ENCODE data around the gene KICS2.
"Not testable (repeated sequence)": the region's sequence is repeated elsewhere in the genome, so short reads cannot be mapped to it uniquely, and the experiment has no call there.

The KICS2 gene

GRCh38 chr12:64222009-64222765, at the start of gene KICS2:
Gene KICS2, minus strand, starts transcription at chr12:64222296. Its CDS starts 59 bp downstream, at chr12:64222237.
- DNase-seq (ENCODE audit: low read depth): peak; percentile 74

- DNase-seq (ENCODE audit: low read depth): no peak
Observed at GRCh38 chr12:64270411-64270810, 48.3 kb upstream of the KICS2 start.

DNA sequence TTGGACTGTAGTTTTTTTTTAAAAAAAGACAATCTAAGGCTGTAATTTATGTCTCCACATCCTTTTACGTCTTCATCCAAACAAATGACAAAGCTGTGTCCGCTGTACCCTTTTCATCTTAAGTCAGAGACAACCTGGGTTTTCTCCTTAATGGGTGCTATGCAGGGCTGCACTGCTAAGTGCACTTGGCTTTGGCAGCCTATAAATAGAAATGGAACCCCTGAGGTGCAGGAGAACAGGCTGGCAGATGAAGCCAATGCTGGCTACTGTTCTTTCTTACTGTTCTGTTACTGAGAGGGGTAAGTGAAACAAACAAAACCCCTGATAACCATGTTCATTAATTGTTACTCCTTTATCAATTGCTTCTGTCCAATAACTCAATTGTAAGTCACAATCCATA, 47.1 kb upstream of the KICS2 start:
- DNase-seq (ENCODE audit: low read depth): no peak

- no peak for DNase-seq (ENCODE audit: low read depth)
Observed at GRCh38 chr12:64268409-64268808, 46.3 kb upstream of the KICS2 start.

DNA sequence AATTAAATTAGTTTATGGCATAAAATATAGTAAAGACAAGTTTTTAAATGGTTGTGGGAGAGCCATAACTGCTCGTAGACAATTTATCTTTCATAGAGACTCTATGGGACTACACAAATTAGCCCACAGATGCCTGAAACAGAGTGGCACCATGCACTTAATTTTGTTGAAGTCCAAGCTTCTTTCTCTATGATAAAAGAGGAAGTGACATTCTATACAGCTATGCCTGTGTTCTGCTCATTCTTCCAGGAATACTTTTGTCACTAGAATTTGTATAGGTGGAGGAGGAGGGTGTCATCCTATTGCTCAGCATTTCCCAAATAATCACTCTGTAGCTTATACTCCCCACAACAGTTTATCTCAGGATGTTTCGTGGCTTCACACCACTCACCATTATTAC, 43.7 kb upstream of the KICS2 start:
- DNase-seq (ENCODE audit: low read depth): no peak

DNA sequence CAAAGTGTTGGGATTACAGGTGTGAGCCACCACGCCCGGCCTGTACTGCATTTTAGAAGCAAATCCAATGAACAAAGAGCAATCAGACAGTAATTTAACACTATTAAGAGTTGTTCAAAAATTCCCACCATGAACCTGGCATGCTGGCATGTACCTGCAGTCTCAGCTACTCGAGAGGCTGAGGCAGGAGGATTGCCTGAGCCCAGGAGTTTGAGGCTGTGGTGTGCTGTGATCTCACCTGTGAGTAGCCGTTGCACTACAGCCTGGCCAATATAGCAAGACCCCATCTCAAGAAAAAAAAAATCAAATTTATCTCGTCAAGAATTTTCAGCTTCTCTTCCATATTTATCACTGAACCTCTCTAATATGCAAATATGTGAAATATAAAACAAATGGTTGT, 39.7 kb upstream of the KICS2 start:
- DNase-seq (ENCODE audit: low read depth): no peak

- DNase-seq (ENCODE audit: low read depth): no peak
Observed at GRCh38 chr12:64258576-64258975, 36.5 kb upstream of the KICS2 start.

- DNase-seq (ENCODE audit: low read depth): no peak
Observed at GRCh38 chr12:64256166-64256800, 34.2 kb upstream of the KICS2 start.

DNA sequence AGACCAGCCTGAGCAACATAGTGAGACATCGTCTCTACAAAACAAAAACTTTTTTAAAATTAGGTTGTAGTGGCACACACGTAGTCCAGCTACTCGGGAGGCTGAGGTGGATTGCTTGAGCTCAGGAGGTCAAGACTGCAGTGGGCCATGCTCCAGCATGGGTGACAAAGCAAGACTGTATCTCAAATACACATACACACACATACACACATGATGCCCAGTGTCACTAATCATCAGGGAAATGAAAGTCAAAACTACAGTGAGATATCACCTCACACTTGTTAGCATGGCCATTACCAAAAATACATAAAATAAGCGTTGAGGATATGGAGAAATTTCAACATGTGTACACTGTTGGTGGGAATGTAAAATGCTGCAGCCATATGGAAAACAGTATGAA, 33.2 kb upstream of the KICS2 start:
- no peak for DNase-seq (ENCODE audit: low read depth)

- no peak for DNase-seq (ENCODE audit: low read depth)
Observed at GRCh38 chr12:64253356-64253755, 31.3 kb upstream of the KICS2 start.

DNA sequence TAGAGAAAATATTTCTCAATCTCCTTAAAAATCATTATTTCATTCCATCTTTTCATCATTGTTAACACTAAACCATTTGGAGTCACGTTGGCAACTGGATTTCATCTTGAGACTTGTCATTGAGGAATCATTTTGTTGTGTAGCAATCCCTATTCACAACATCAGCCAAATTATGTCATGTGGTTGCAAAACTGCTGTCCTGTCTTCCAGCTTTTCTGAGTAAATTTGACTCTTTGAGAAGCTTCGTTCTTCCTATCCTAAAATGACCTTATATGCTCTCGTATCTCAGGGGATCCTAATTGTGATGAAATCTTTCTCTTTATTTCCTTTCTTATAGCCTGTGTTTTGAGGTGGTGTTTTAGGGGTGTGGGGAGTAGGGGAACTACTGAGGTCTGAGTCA, 30.6 kb upstream of the KICS2 start:
- no peak for DNase-seq (ENCODE audit: low read depth)

DNA sequence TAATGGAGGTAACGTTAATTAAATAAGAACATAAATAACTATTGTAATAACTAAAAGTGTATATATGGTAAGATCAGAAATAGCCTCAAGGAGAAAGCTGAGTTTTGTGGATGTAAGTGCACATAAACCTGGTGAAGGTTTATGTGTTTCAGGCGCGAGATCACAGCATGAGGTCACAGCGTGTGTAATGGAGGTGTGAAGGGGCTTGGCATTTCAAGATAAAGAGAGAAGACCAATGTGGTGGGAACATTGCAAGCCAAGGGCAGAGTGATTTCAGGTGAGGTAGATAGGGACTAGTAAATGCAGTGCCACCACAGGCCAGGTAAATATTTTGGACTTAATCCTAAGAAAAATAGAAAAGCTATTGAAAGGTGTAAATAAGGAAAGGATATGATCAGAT, 21.7 kb upstream of the KICS2 start:
- no peak for DNase-seq (ENCODE audit: low read depth)

- no peak for DNase-seq (ENCODE audit: low read depth)
Observed at GRCh38 chr12:64240781-64241180, 18.7 kb upstream of the KICS2 start.

- DNase-seq (ENCODE audit: low read depth): no peak
Observed at GRCh38 chr12:64237382-64237781, 15.3 kb upstream of the KICS2 start.

DNA sequence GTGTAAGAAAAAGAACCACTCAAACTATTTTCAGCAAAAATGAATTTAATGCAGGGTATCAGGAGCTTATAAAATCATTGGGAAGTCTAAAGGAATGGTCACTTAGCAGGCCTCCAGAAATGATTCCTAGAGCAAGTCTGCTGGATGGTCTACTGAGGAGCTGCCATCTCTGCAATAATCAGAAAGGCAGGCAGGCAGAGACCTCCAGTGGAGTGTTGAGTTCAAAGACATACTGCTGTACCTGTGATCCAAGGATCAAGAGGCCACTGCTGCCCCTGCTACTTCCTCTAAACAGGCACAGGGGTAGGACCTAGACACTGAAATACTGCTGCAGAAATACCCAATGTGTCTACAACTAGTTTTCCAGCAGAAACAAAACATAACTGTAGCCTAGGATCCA, 14.5 kb upstream of the KICS2 start:
- no peak for DNase-seq (ENCODE audit: low read depth)

- no peak for DNase-seq (ENCODE audit: low read depth)
Observed at GRCh38 chr12:64232196-64232595, 10.1 kb upstream of the KICS2 start.

GRCh38 chr12:64229796-64230195, 7.7 kb upstream of the KICS2 start:
- DNase-seq (ENCODE audit: low read depth): no peak

DNA sequence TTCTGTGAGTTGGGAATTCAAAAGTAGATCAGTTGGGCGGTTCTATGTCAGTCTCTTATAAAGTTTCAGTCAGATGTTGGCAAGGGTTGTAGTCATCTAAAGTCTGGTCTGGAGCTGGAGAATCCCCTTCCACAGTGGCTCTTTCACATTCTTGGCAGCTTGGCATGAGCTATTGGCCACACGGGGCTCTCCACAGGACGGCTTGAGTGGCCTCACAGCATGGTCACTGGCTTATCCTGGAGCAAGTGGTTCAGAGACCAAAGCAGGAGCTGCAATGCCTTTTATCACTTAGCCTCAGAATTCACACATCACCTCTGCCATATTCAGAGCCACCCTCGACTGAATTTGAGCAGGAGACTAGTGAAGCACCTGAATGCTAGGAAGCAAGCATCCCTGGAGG, 7.1 kb upstream of the KICS2 start:
- no peak for DNase-seq (ENCODE audit: low read depth)

DNA sequence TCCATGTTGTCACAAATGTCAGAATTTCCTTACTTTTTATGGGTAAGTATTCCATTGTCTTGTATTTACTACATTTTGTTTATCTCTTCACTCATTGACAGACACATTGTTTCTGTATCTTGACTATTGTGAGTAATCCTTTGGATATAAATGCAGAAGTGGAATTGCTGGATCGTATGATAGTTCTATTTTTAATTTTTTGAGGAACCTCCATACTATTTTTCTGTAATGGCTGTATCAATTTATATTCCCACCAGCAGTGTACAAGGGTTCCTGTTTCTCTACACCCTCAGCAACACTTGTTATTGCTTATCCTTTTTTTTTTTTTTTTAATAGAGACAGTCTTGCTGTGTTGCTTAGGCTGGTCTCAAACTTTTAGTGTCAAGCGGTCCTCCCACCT, 3.5 kb upstream of the KICS2 start:
- no peak for DNase-seq (ENCODE audit: low read depth)

DNA sequence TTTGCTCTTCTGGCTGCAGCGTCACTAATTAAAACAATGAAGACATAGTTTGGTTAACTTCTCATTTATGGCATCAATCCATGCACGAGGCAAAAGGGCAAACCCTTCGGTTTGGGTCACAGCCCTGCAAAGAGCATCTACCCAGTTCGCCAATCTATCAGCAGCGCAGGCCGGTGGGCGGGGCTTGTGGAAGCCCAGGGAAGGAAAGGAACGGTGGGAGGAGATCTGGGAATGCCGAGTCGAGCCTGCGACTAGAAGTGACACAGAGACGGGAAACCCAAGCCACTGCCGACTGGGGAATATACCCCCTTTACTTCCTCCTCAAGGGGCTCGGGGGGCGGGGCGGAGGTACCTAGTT, 466 bp downstream of the KICS2 start:
- DNase-seq (ENCODE audit: low read depth): peak; percentile 25

- no peak for DNase-seq (ENCODE audit: low read depth)
Observed at GRCh38 chr12:64220046-64220445, 2.0 kb downstream of the KICS2 start.

DNA sequence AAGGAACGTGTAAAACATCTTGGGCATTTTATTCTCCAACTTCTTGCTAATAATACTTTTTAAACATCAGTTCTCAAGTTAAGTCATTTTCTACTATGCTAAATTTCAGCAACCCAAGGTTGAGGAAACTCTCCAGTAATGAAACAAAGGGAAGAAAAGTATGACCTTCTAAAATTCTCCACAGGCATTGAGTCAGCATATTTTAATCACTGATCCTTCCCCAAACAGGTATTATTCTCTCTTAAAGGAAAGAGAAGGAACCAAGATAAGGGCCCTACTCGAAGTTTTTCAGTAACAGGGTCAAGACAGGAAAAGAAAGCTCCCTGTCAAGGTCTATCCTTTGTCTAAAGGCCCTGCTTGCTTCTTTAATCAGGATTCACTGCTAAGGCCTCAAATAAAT, 3.0 kb downstream of the KICS2 start:
- DNase-seq (ENCODE audit: low read depth): no peak

DNA sequence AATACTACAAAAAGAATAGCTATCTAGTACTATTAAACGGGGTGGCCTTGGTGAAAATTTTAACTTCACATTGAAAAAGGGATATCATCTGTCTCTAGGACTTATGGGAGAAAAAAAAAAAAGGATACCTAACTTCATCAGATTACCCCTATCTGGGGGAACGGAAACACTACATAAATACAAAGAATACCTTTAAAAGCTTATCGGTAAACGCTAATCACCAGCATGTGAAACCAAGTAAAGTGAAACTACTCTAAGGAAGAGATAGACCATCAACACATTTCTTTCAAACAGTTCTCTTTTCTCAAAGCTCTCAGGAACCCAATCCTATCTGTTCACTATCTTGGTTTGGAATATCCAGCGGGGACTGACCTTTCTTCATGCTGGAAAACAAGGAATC, 3.5 kb downstream of the KICS2 start:
- no peak for DNase-seq (ENCODE audit: low read depth)

DNA sequence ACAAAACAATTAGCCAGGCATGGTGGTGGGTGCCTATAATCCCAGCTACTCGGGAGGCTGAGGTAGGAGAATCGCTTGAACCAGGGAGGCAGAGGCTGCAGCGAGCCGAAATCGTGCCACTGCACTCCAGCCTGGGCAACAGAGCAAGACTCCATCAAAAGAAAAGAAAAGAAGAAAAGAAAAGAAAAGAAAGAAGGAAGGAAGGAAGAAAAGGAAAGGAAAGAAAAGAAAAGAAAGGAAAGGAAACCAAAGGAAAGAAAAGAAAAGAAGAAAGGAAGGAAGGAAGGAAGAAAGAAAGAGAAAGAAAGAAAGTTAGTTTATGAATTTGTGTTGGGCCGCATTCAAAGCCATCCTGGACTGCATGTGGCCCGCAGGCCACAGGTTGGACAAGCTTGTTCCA, 4.5 kb downstream of the KICS2 start:
- DNase-seq (ENCODE audit: low read depth): not testable (repeated sequence)
